NCI-H2107 treated with DMSO at 0.1 percent for 48 hours (cell line): Measurements from ENCODE around the gene TPST1.
"Not testable (repeated sequence)": the region's sequence is repeated elsewhere in the genome, so short reads cannot be mapped to it uniquely, and the experiment has no call there.

Experiments
- DNase-seq: peaks from one replicate; lab custom pipeline; 2025; ENCODE audit not compliant: unreplicated experiment; lab: John Stamatoyannopoulos, UW

The TPST1 gene

DNA sequence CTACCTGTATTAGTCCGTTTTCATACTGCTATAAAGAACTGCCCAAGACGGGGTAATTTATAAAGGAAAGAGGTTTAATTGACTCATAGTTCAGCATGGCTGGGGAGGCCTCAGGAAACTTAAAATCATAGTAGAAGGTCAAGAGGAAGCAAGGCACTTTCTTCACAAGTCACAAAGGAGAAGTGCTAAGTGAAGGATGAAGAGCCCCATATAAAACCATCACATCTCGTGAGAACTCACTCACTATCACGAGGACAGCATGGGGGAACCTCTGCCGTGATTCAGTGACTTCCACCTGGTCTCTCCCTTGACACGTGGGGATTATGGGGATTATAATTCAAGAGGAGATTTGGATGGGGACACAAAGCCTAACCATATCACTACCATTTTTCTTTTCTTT is 119.9 kb downstream of the TPST1 start:
- not testable (repeated sequence) for DNase-seq

- no peak for DNase-seq
Observed at GRCh38 chr7:66326501-66327215, 121.5 kb downstream of the TPST1 start.

GRCh38 chr7:66330961-66331360 is 125.8 kb downstream of the TPST1 start:
- no peak for DNase-seq

DNA sequence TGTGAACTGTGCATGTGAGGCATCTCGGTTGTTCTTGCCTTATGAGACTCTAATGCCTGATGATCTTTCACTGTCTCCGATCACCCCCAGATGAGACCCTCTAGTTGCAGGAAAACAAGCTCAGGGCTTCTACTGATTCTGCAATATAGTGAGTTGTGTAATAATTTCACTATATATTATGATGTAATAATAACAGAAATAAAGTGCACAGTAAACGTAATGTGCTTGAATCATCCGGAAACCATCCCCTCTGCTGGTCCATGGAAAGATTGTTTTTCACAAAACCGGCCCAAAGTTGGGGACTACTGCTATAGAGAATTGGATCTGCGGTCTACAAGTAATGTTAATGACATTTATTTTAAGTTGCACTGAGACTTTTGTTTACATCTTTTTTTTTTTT is 126.7 kb downstream of the TPST1 start:
- DNase-seq = no peak

DNA sequence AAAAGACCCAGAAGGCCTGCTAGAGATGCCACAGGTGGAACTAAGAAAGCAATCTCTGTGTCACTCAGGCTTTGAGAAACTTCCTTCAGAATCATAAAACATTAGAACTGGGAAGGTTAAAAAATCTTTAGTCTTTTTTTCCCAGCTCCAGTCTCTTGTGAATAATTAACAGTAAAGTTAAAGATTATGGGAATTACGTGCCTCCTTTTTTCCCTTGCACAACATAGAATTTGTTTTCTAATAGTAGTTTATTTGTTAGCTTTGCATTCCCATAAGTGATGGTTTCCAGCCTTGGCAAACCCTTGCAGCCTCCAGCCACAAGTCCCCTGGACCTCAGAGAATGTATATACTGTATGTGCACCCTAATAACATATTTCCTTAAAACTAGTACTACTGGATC is 128.3 kb downstream of the TPST1 start:
- no peak for DNase-seq

GRCh38 chr7:66335318-66335717 is 130.2 kb downstream of the TPST1 start:
- DNase-seq = no peak

DNA sequence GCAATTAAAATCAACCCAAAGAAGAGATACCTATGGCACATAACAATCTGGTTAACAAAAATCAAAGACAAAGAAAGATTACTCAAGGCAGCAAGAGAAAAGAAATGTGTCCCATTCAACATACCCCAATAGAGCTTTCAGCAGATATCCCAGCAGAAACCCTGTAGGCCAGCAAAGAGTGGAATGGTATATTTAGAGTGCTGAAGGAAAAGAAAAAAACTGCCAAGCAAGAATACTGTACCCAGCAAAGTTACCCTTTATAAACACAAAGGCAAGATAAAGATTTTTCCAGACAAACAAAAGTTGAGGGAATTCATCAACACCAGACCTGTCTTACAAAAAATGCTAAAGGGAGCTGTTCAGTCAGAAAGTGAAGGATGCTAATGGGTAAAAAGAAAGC is 131.6 kb downstream of the TPST1 start:
- no peak for DNase-seq

DNA sequence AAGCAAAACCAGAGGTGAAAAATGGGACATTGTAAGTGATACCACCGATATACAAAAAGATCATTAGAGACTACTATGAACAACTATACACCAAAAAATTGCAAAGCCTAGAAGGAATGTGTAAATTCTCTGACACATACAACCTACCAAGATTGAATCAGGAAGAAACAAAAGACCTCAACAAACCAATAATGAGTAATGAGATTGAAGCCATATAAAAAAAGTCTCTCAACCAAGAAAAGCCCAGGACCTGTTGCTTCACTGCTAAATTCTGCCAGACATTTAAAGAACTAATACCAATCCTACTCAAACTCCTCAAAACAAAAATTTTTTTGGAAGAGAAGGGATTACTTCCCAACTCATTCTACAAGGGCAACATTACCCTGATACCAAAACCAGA is 134.0 kb downstream of the TPST1 start:
- no peak for DNase-seq

- DNase-seq = no peak
Observed at GRCh38 chr7:66344166-66344565, 139.0 kb downstream of the TPST1 start.

GRCh38 chr7:66348531-66348930 is 143.4 kb downstream of the TPST1 start:
- no peak for DNase-seq

DNA sequence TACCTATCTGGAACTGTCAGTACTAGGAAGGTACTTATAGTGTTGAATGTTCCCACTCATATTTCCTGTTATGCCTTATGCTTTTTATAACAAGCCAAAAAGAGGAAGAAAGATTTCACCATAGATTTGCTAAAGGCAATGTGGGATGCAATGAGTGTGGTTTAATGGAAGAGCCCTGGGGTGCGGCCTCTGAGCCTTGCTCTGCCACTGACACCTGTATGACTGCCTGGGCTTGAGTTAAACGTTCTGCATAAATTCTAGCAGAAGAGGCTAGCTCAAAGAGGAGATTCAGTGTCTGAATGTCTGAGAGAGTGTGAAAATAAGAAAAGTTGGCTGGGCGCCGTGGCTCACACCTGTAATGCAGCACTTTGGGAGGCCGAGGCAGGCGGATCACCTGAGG is 143.8 kb downstream of the TPST1 start:
- no peak for DNase-seq

DNA sequence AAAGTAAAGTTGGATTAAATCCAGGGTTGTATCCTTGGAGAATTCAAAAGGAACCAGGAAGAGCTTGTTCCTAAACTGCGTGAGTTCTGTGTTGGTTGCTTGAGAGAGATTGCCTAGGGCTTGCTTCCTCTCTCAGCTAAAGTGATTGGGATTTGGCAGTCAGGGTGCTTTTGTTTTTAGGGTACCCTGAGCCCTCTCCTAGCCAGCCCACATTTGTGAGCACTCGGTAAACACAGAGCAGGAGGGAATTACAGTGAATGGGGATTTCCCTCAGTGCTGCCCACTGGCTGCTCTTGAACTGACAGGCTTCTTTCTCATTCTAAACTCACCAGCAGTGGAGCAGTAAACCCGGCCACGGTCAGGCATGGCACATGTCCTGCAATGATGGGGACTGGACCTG is 146.9 kb downstream of the TPST1 start:
- no peak for DNase-seq

GRCh38 chr7:66353547-66353946 is 148.4 kb downstream of the TPST1 start:
- DNase-seq = no peak

- no peak for DNase-seq
Observed at GRCh38 chr7:66355756-66356155, 150.6 kb downstream of the TPST1 start.

- DNase-seq = no peak
Observed at GRCh38 chr7:66356277-66356721, 151.2 kb downstream of the TPST1 start.

DNA sequence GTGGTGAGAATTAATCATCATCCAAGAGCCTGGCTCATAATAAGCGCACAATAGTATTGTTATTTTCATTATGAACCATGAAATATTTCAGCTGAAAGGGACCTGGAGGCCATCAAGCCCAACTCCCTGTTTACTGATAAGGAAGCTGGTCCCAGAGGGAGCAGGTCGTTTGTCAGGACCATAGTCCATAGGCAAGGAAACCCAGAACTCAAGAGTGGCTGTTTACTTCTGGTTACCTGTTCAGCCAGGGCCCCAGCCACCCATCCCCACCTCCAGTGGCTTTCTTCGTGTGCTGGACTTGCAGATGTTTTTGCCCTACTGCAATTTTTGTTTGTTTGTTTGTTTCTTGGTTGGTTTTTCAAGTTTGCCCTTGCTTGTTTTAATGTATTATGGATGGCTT is 152.0 kb downstream of the TPST1 start:
- no peak for DNase-seq

- DNase-seq = no peak
Observed at GRCh38 chr7:66359656-66360211, 154.6 kb downstream of the TPST1 start.

GRCh38 chr7:66362136-66362535 is 157.0 kb downstream of the TPST1 start:
- no peak for DNase-seq

DNA sequence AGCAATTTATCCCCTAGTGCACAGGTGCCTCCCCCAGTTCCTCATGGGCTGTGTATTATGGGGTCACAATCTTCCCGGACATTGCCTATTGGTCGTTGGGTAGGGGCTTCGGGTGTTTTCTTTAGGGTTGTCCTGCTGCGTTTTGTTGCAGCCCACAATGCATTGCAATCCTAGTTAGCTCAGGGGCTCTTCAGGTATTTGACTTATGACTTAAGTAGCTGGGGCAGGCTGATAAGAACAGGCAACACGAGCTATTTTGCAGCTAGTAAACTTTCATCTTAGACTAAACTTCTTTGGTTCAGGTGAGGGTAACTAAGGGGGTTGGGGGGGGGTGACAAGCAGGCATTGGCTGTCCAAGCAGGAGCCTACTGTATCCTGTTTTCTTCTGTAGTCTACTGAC is 158.5 kb downstream of the TPST1 start:
- no peak for DNase-seq

GRCh38 chr7:66365031-66365430 is 159.9 kb downstream of the TPST1 start:
- not testable (repeated sequence) for DNase-seq

- DNase-seq = no peak
Observed at GRCh38 chr7:66371096-66371824, 166.1 kb downstream of the TPST1 start.

DNA sequence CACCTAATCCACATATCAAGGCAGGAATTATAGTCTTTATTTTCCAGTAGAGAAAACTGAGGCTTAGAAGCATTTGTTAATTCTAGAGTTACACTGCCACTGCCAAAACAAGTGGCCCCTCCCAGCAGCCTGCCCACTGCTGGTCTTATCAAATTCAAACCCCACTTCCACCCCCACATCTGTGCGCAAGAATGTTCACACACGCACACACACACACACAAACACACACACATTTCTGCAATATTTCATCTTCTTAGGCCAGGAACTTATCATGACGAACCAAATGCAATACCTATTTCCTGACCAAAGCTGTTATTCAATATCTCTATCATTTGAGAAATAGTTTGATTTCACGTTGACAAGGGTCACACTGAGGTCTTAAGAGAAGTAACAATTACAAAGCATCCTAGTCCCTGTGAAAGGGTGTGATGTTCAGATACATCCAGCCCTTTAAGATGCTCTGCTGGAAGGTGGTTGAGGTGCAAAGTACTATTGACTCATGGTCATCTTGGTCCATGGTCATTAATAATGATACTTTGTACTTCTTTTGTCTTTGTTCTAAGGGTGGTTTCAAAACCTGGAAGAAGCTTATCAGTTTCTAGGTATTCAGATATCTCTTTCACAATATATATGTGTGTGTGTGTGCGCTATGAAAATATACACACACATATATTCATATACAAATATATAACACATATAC is 169.2 kb downstream of the TPST1 start:
- DNase-seq = not testable (repeated sequence)
